C4-2B (cell line): ENCODE results near the gene HOXB2.

Experiments used
- CTCF ChIP-seq: fragments of 450-650 bp; conservative IDR thresholded peaks from 2 replicates; pipeline ENCODE4 v1.5.1; 2017; ENCODE audit warnings: mild to moderate bottlenecking
- ZFX ChIP-seq: fragments of 450-650 bp; IDR thresholded peaks from 2 replicates; pipeline ENCODE4 v1.6.1; 2017

- TF ChIP-seq CTCF (no peak), ZFX (no peak)
These were observed 38.7 kb downstream of the HOXB2 start for GRCh38 chr17:48506246-48506645.
